Stimulated activated CD4-positive, alpha-beta T cell treated with anti-CD3 and anti-CD28 coated beads, Interleukin-4, amount 100 ng/mL, for 24 hours (primary cell): Measurements from ENCODE around the gene NEDD1.

Source experiments
- DNase-seq: peaks from one replicate; pipeline ENCODE4 v3.0.0-alpha.2; 2020

Gene NEDD1

GRCh38 chr12:96906849-96907670, at the start of gene NEDD1:
TSS of gene NEDD1 (plus strand) at chr12:96907257. CDS start at chr12:96909760, 2,503 bp downstream.
- peak; percentile 84 for DNase-seq

- DNase-seq, result no peak
Measured at GRCh38 chr12:96858162-96858561, 48.9 kb upstream of the NEDD1 start.

- no peak for DNase-seq
Measured at GRCh38 chr12:96861656-96862055, 45.4 kb upstream of the NEDD1 start.

- no peak for DNase-seq
Measured at GRCh38 chr12:96862326-96862725, 44.7 kb upstream of the NEDD1 start.

GRCh38 chr12:96864335-96864734, 42.7 kb upstream of the NEDD1 start:
- DNase-seq, result no peak

GRCh38 chr12:96866801-96867590, 40.1 kb upstream of the NEDD1 start:
- no peak for DNase-seq

- DNase-seq, result no peak
Measured at GRCh38 chr12:96870946-96871345, 36.1 kb upstream of the NEDD1 start.

- no peak for DNase-seq
Measured at GRCh38 chr12:96872961-96873360, 34.1 kb upstream of the NEDD1 start.

- DNase-seq, result no peak
Measured at GRCh38 chr12:96874211-96874610, 32.8 kb upstream of the NEDD1 start.

- DNase-seq, result no peak
Measured at GRCh38 chr12:96876966-96877365, 30.1 kb upstream of the NEDD1 start.

GRCh38 chr12:96878704-96879103, 28.4 kb upstream of the NEDD1 start:
- no peak for DNase-seq

- no peak for DNase-seq
Measured at GRCh38 chr12:96879301-96879700, 27.8 kb upstream of the NEDD1 start.

- no peak for DNase-seq
Measured at GRCh38 chr12:96880220-96880619, 26.8 kb upstream of the NEDD1 start.

GRCh38 chr12:96881608-96882007, 25.4 kb upstream of the NEDD1 start:
- DNase-seq, result no peak

GRCh38 chr12:96882862-96883261, 24.2 kb upstream of the NEDD1 start:
- no peak for DNase-seq

GRCh38 chr12:96883571-96883970, 23.5 kb upstream of the NEDD1 start:
- no peak for DNase-seq

- DNase-seq, result no peak
Measured at GRCh38 chr12:96886998-96887677, 19.9 kb upstream of the NEDD1 start.

GRCh38 chr12:96889273-96889933, 17.7 kb upstream of the NEDD1 start:
- no peak for DNase-seq

GRCh38 chr12:96890331-96890730, 16.7 kb upstream of the NEDD1 start:
- no peak for DNase-seq

GRCh38 chr12:96892104-96892503, 15.0 kb upstream of the NEDD1 start:
- no peak for DNase-seq

GRCh38 chr12:96897421-96897820, 9.6 kb upstream of the NEDD1 start:
- no peak for DNase-seq

GRCh38 chr12:96901175-96901574, 5.9 kb upstream of the NEDD1 start:
- no peak for DNase-seq

GRCh38 chr12:96902076-96902475, 5.0 kb upstream of the NEDD1 start:
- no peak for DNase-seq
